GM12878 (cell line): ENCODE results near the gene RIN1. TPM values are rescaled to one million over a fixed set of nuclear protein-coding genes. Genes with fewer than 3 reads are reported as not detected.

Experiments used
- BHLHE40 ChIP-seq, 2 experiments: fragments of 450-650 bp in 1 of 2; IDR thresholded peaks; 2 replicates each; pipeline ENCODE4 v1.6.1; 2011 to 2017; ENCODE audit warnings: low read depth in 2 of 2, borderline replicate concordance in 1 of 2, improper control_type of control experiment in 1 of 2, low read length in 1 of 2, mild to moderate bottlenecking in 1 of 2
- ETV6 ChIP-seq, 2 experiments: fragments of 450-650 bp in 1 of 2; IDR thresholded peaks in 1 of 2; conservative IDR thresholded peaks in 1 of 2; 2 replicates each; pipeline ENCODE4 v1.6.1; 2014; ENCODE audit warnings: antibody characterized with exemption in 1 of 2, borderline replicate concordance in 1 of 2, low read depth in 1 of 2, mild to moderate bottlenecking in 1 of 2, moderate library complexity in 1 of 2
- GATAD2B ChIP-seq: fragments of 450-650 bp; conservative IDR thresholded peaks from 2 replicates; pipeline ENCODE4 v1.6.1; 2017; ENCODE audit warnings: low read depth, mild to moderate bottlenecking, moderate library complexity
- HCFC1 ChIP-seq: fragments of 150-350 bp; IDR thresholded peaks from 2 replicates; pipeline ENCODE4 v1.6.1; 2014; ENCODE audit warnings: low read length
- HDAC2 ChIP-seq: fragments of 200-600 bp; sonication (generic); IDR thresholded peaks from 2 replicates; pipeline ENCODE4 v1.6.1; 2017
- IKZF2 ChIP-seq, 2 experiments: fragments of 450-650 bp; IDR thresholded peaks; 2 replicates each; pipeline ENCODE4 v1.6.1; 2017; ENCODE audit warnings: mild to moderate bottlenecking in 2 of 2, moderate library complexity in 2 of 2
- KLF5 ChIP-seq: fragments of 450-650 bp; IDR thresholded peaks from 2 replicates; pipeline ENCODE4 v1.6.1; 2014; ENCODE audit warnings: mild to moderate bottlenecking; ENCODE audit not compliant: partially characterized antibody
- NR2C2 ChIP-seq: IDR thresholded peaks from 2 replicates; pipeline ENCODE4 v1.6.1; 2011; ENCODE audit warnings: borderline replicate concordance, low read depth; ENCODE audit not compliant: control insufficient read depth, insufficient read length
- PAX8 ChIP-seq: fragments of 450-650 bp; IDR thresholded peaks from 2 replicates; pipeline ENCODE4 v1.6.1; 2017; ENCODE audit warnings: mild to moderate bottlenecking, moderate library complexity
- RELA ChIP-seq: fragments of 450-650 bp; IDR thresholded peaks from 2 replicates; pipeline ENCODE4 v1.8.0; 2014; ENCODE audit warnings: borderline replicate concordance; ENCODE audit not compliant: partially characterized antibody
- RELB ChIP-seq: fragments of 450-650 bp; IDR thresholded peaks from 2 replicates; pipeline ENCODE4 v1.6.1; 2017; ENCODE audit warnings: low read depth, mild to moderate bottlenecking, moderate library complexity
- SRF ChIP-seq, 2 experiments: IDR thresholded peaks; 2 replicates each; pipeline ENCODE4 v1.6.1; 2011; ENCODE audit warnings: low read depth in 2 of 2, low read length in 2 of 2, mild to moderate bottlenecking in 1 of 2, moderate library complexity in 1 of 2
- SUPT20H ChIP-seq: IDR thresholded peaks from 2 replicates; pipeline ENCODE4 v1.6.1; 2011; ENCODE audit warnings: low read depth, mild to moderate bottlenecking, low read length, moderate library complexity, borderline replicate concordance; ENCODE audit not compliant: control insufficient read depth
- ZBTB33 ChIP-seq: fragments of 450-650 bp; IDR thresholded peaks from 2 replicates; pipeline ENCODE4 v1.6.1; 2017; ENCODE audit warnings: mild to moderate bottlenecking
- ZNF592 ChIP-seq: fragments of 450-650 bp; IDR thresholded peaks from 2 replicates; pipeline ENCODE4 v1.6.1; 2017; ENCODE audit warnings: mild to moderate bottlenecking, moderate library complexity
- ZSCAN29 ChIP-seq: fragments of 450-650 bp; IDR thresholded peaks from 2 replicates; pipeline ENCODE4 v1.6.1; 2017; ENCODE audit warnings: mild to moderate bottlenecking, moderate library complexity
- polyA plus RNA-seq, 11 experiments: library from polyadenylated mRNA; depleted of rRNA in 4 of 11; unstranded in 6 of 11; stranded (reverse) in 5 of 11; fragments of >200 nt; fragmentation: Nextera tagmentation in 4 of 11; fragmentation: Illumina TruSeq in 1 of 11; extraction: Ambion mirVana in 4 of 11; extraction: Trizol in 1 of 11; gene quantifications; 1 replicate in 1 of 11; 2 replicates in 10 of 11; pipeline versions ENCODE4 v1.2.1 to v1.2.3, GENCODE V29; 2011 to 2016; ENCODE audit warnings: inconsistent platforms in 2 of 11, missing spikeins in 2 of 11, low read depth in 1 of 11
- total RNA-seq, 4 experiments: library from RNA; depleted of rRNA in 3 of 4; stranded (reverse); fragments of >200 nt in 3 of 4; fragmentation: Illumina TruSeq in 1 of 4; extraction: Trizol in 1 of 4; gene quantifications; 2 replicates each; pipeline versions ENCODE4 v1.2.1 to v1.2.3, GENCODE V29; 2013 to 2021
- TF ChIP-seq, protein P1 (sequence below): IDR thresholded peaks from 2 replicates; pipeline ENCODE4 v1.6.1; 2012; ENCODE audit warnings: low read depth, low read length, improper control_type of control experiment

The RIN1 gene
- total and polyA plus RNA-seq, 10 of the 15 experiments (the other 5 are each of a cell fraction or from before 2014, with no cell fraction given): 0.04 to 0.69 (median 0.22) TPM; not detected in 1

GRCh38 chr11:66288671-66289547, 47.3 kb downstream of the RIN1 start, which contains the start of gene YIF1A (continued):
- TF ChIP-seq IKZF2 (IDR thresholded peaks at IDR 0.05) (peak in 1 of 2 experiments; percentile 63; a peak in 2 of 4 replicates), SUPT20H (no peak), ZSCAN29 (no peak), ZNF592 (no peak), PAX8 (no peak), RELB (peak; percentile 71; the same call in 1 of the 2 replicates), GATAD2B (peak; percentile 84), ETV6 (conservative IDR thresholded peaks at IDR 0.05 in 1 of 2, IDR thresholded peaks at IDR 0.05 in 1 of 2; ENCODE audit: borderline replicate concordance in 1 of 2, low read depth in 1 of 2) (no peak), RELA (peak; percentile 57), KLF5 (no peak), ZBTB33 (no peak), HCFC1 (peak; percentile 14), BHLHE40 (IDR thresholded peaks at IDR 0.05; ENCODE audit: borderline replicate concordance in 1 of 2, low read depth in 2 of 2, low read length in 1 of 2) (peak in 1 of 2 experiments; percentile 47; a peak in 1 of 4 replicates), HDAC2 (no peak), SRF (IDR thresholded peaks at IDR 0.05; ENCODE audit: low read depth in 2 of 2, low read length in 2 of 2) (peak; percentile 73 to 80), NR2C2 (no peak)
- TF ChIP-seq, protein P1, sequence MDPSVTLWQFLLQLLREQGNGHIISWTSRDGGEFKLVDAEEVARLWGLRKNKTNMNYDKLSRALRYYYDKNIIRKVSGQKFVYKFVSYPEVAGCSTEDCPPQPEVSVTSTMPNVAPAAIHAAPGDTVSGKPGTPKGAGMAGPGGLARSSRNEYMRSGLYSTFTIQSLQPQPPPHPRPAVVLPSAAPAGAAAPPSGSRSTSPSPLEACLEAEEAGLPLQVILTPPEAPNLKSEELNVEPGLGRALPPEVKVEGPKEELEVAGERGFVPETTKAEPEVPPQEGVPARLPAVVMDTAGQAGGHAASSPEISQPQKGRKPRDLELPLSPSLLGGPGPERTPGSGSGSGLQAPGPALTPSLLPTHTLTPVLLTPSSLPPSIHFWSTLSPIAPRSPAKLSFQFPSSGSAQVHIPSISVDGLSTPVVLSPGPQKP: no peak
